GM21619 (cell line): Measurements from ENCODE around the gene PARP2.

Experiments
- ATAC-seq: cut with Tn5 transposase; IDR thresholded peaks from one replicate; pipeline ENCODE4 v1.9.1; 2021; ENCODE audit not compliant: unreplicated experiment

The PARP2 gene

DNA sequence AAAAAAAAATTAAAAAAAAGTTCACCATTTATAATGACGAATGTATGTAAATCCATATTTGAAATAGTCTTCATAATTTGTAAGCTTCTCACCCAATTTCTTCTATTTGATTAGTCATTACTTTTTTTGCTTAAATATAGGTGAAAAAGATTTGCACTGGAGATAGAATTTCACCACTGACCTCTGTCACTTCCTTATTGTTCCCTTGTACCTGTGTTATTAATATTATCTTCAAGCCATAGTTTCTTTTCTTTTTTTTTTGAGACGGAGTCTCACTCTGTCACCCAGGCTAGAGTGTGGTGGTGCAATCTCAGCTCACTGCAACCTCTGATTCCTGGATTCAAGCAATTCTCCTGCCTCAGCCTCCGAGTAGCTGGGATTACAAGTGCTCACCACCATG lies 54.1 kb downstream of the PARP2 start:
- ATAC-seq = no peak

- ATAC-seq = no peak
These were observed 57.1 kb downstream of the PARP2 start for GRCh38 chr14:20400589-20400964.

GRCh38 chr14:20400965-20401593 lies 57.6 kb downstream of the PARP2 start:
- ATAC-seq = no peak

- no peak for ATAC-seq
These were observed 60.1 kb downstream of the PARP2 start for GRCh38 chr14:20403521-20403920.
